Kidney epithelial cell (primary cell): Measurements from ENCODE around the gene TMEM176B. TPM values are rescaled to one million over a fixed set of nuclear protein-coding genes. Genes with fewer than 3 reads are reported as not detected.

ENCODE experiments used
- DNase-seq: peaks from one replicate; pipeline ENCODE4 v3.0.0-alpha.2; 2010; ENCODE audit warnings: low read depth
- H3K27me3 ChIP-seq: 2 replicates; pipeline ENCODE4 v1.6.0; 2011; ENCODE audit warnings: low read length; ENCODE audit not compliant: control insufficient read depth, insufficient read depth
- H3K36me3 ChIP-seq: 2 replicates; pipeline ENCODE4 v1.5.1; 2011; ENCODE audit warnings: low read length; ENCODE audit not compliant: control insufficient read depth, insufficient read depth
- H3K4me3 ChIP-seq: 2 replicates; pipeline ENCODE4 v1.5.1; 2011; ENCODE audit warnings: low read depth, mild to moderate bottlenecking, control low read depth, low read length
- CTCF ChIP-seq: IDR thresholded peaks from 2 replicates; pipeline ENCODE4 v1.5.1; 2011; ENCODE audit warnings: mild to moderate bottlenecking, moderate library complexity, low read length, control low read depth, inconsistent platforms; ENCODE audit not compliant: insufficient read depth, poor library complexity, severe bottlenecking
- total RNA-seq: library from RNA; depleted of rRNA; stranded (reverse); fragments of >200 nt; gene quantifications from 2 replicates; pipeline ENCODE4 v1.2.3, GENCODE V29; 2015

TMEM176B gene
- total RNA-seq, 1 donor from 2014 or later = 15.8 TPM

GRCh38 chr7:150846291-150847115 is 46.3 kb upstream of the TMEM176B start:
- no peak for DNase-seq
- TF ChIP-seq CTCF = no peak
- no peak overlapping the region for H3K4me3 ChIP-seq
- no peaks in the 10 kb centered on the region for H3K27me3 ChIP-seq
- H3K36me3 ChIP-seq = no peaks in the 10 kb centered on the region

GRCh38 chr7:150845421-150845861 is 45.3 kb upstream of the TMEM176B start:
- H3K4me3 ChIP-seq = no peak overlapping the region
- no peak for DNase-seq
- no peaks in the 10 kb centered on the region for H3K36me3 ChIP-seq
- TF ChIP-seq CTCF = no peak
- no peaks in the 10 kb centered on the region for H3K27me3 ChIP-seq

- no peak for DNase-seq
- H3K36me3 ChIP-seq = no peaks in the 10 kb centered on the region
- TF ChIP-seq CTCF = no peak
- no peak overlapping the region for H3K4me3 ChIP-seq
- no peaks in the 10 kb centered on the region for H3K27me3 ChIP-seq
Observed at GRCh38 chr7:150842716-150843115, 42.6 kb upstream of the TMEM176B start.

- no peaks in the 10 kb centered on the region for H3K27me3 ChIP-seq
- no peak for TF ChIP-seq CTCF
Observed at GRCh38 chr7:150842018-150842417, 41.9 kb upstream of the TMEM176B start.

DNA sequence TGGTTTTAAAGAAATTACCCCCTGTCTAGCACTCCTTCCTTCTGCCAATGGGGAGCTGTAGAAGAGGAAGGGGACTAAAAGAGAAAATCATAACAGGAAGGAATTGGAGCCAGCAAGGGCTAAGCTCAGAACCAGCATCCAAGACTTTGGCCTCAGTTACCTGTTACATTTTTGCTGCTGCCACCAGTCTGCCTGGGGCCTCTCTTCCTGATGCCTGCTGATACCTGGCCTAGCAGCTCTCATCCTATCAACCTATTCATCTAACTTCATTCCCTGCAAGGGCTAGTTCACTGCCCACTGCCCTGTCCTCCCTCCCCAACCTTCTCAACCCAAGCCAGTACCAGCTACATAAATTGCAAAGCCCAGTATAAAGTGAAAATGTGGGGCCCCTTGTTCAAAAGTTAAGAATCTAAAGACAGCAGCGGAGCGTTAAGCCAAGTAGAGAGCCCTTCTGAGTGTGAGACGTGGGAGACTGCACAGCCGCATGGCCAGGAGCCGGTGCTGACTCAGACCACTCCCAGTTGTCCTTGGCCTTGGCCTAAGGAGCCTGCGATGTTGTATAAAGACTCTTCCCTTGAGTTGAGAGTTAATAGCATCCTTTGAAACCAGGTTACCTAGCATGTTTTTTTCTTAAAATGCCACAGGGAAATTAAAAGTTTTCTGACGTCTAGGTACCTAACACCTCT is 38.9 kb upstream of the TMEM176B start:
- Histone ChIP-seq H3K4me3 (no peak overlapping the region), H3K36me3 (no peaks in the 10 kb centered on the region), H3K27me3 (no peaks in the 10 kb centered on the region)
- no peak for TF ChIP-seq CTCF
- DNase-seq = no peak

More at GRCh38 chr7:150842018-150842417, 41.9 kb upstream of the TMEM176B start:
- no peak for DNase-seq
- Histone ChIP-seq H3K36me3 (no peaks in the 10 kb centered on the region), H3K4me3 (no peak overlapping the region)
